PC-9 (cell line): Measurements from ENCODE around the gene DPP10. TPM values are rescaled to one million over a fixed set of nuclear protein-coding genes. Genes with fewer than 3 reads are reported as not detected.
A peak's percentile ranks its signal among the peaks of the same experiment; 100 is the strongest.

Experiments used
- BruUV-seq: library from RNA; stranded (reverse); fragments of 400-500 nt; replicated peaks from 2 replicates; lab custom pipeline; 2021; lab: Mats Ljungman, UMichigan
- CTCF ChIA-PET: fragments of 300-600 bp; sonication (Branson Sonifier 250); formaldehyde crosslinking; loops from one replicate; lab custom pipeline; 2022; ENCODE audit warnings: antibody characterized with exemption; lab: Charles Lee
- POLR2A ChIA-PET: fragments of 300-600 bp; sonication (Branson Sonifier 250); formaldehyde crosslinking; loops from one replicate; lab custom pipeline; 2022; ENCODE audit warnings: antibody characterized with exemption; ENCODE audit not compliant: unreplicated experiment; lab: Charles Lee
- DNase-seq, 2 experiments: peaks; one replicate each; pipeline versions ENCODE4 v3.0.0 to v3.0.0-alpha.2; 2015 to 2022; ENCODE audit warnings: mixed read lengths in 1 of 2
- H2AFZ ChIP-seq: fragments of 200-600 bp; sonication (generic); 2 replicates; pipeline ENCODE4 v1.8.1; 2017; ENCODE audit warnings: antibody characterized with exemption
- H3F3A ChIP-seq: fragments of 200-600 bp; sonication (generic); 2 replicates; pipeline ENCODE4 v1.8.1; 2017; ENCODE audit warnings: antibody characterized with exemption, mild to moderate bottlenecking, low read depth; ENCODE audit not compliant: insufficient read depth
- H3K27ac ChIP-seq: fragments of 200-600 bp; sonication (generic); 2 replicates; pipeline ENCODE4 v1.6.1; 2016; ENCODE audit warnings: mixed run types
- H3K27me3 ChIP-seq: fragments of 200-600 bp; sonication (generic); 2 replicates; pipeline ENCODE4 v1.6.1; 2016; ENCODE audit warnings: low read depth, mixed run types; ENCODE audit not compliant: insufficient read depth
- H3K36me3 ChIP-seq: fragments of 200-600 bp; sonication (generic); 2 replicates; pipeline ENCODE4 v1.6.1; 2016; ENCODE audit warnings: low read depth, mixed run types
- H3K4me1 ChIP-seq: fragments of 200-600 bp; sonication (generic); replicated peaks from 2 replicates; pipeline ENCODE4 v1.6.1; 2016; ENCODE audit warnings: mixed run types; ENCODE audit not compliant: insufficient read depth
- H3K4me2 ChIP-seq: fragments of 200-600 bp; sonication (generic); 2 replicates; pipeline ENCODE4 v1.6.1; 2017; ENCODE audit warnings: mixed run types
- H3K4me3 ChIP-seq: fragments of 200-600 bp; sonication (generic); 2 replicates; pipeline ENCODE4 v1.6.1; 2016; ENCODE audit warnings: mixed run types
- H3K79me2 ChIP-seq: fragments of 200-600 bp; sonication (generic); 2 replicates; pipeline ENCODE4 v1.6.1; 2017; ENCODE audit warnings: low read depth, mixed run types
- H3K9me2 ChIP-seq: fragments of 200-600 bp; sonication (generic); 2 replicates; pipeline ENCODE4 v1.8.1; 2017; ENCODE audit warnings: mild to moderate bottlenecking; ENCODE audit not compliant: insufficient read depth
- H3K9me3 ChIP-seq: fragments of 200-600 bp; sonication (generic); 2 replicates; pipeline ENCODE4 v1.8.1; 2016; ENCODE audit warnings: low read depth; ENCODE audit not compliant: insufficient read depth
- H4K20me1 ChIP-seq: fragments of 200-600 bp; sonication (generic); 2 replicates; pipeline ENCODE4 v1.8.1; 2017; ENCODE audit not compliant: insufficient read depth
- CTCF ChIP-seq: fragments of 200-600 bp; sonication (generic); conservative IDR thresholded peaks from 2 replicates; pipeline ENCODE4 v1.6.1; 2017; ENCODE audit warnings: mixed run types, antibody characterized with exemption, mild to moderate bottlenecking, moderate library complexity
- EZH2 ChIP-seq: fragments of 200-600 bp; sonication (generic); IDR thresholded peaks from 2 replicates; pipeline ENCODE4 v1.8.0; 2017; ENCODE audit warnings: antibody characterized with exemption, low read depth
- intact Hi-C: fragments of 100-400 bp; cut with micrococcal nuclease; formaldehyde crosslinking; loops from one replicate; pipeline ENCODE4 v1.10.0; 2022; ENCODE audit not compliant: unreplicated experiment
- total RNA-seq: library from RNA; stranded (reverse); gene quantifications from 2 replicates; pipeline ENCODE4 v1.2.3, GENCODE V29; 2021

The DPP10 gene
- total RNA-seq, 1 experiment from 2014 or later, result not detected

- Histone ChIP-seq H3K4me1 (no peaks in the 10 kb centered on the region), H3K4me3 (no peak overlapping the region), H2AFZ (no peak overlapping the region), H3F3A (no peaks in the 10 kb centered on the region), H3K27me3 (no peaks in the 10 kb centered on the region), H4K20me1 (no peaks in the 10 kb centered on the region), H3K27ac (no peak overlapping the region), H3K9me2 (no peaks in the 10 kb centered on the region; the same call in 1 of the 2 replicates), H3K36me3 (no peaks in the 10 kb centered on the region), H3K79me2 (no peaks in the 10 kb centered on the region), H3K9me3 (no peaks in the 10 kb centered on the region), H3K4me2 (no peak overlapping the region)
- BruUV-seq, result no TSS peak
- intact Hi-C loops, result no loop called here
- no peak for TF ChIP-seq CTCF
- no peak for TF ChIP-seq EZH2
- POLR2A ChIA-PET, result no interaction called here
- CTCF ChIA-PET, result no interaction called here
- no peak for DNase-seq
These were observed 721.1 kb downstream of the DPP10 start for GRCh38 chr2:115163572-115163971.

GRCh38 chr2:115165529-115166109 is 723.2 kb downstream of the DPP10 start:
- Histone ChIP-seq H3K4me3 (no peak overlapping the region), H3K4me2 (no peak overlapping the region), H3K36me3 (no peaks in the 10 kb centered on the region), H3K27me3 (no peaks in the 10 kb centered on the region), H3K4me1 (no peaks in the 10 kb centered on the region), H3K79me2 (no peaks in the 10 kb centered on the region), H3F3A (no peaks in the 10 kb centered on the region), H2AFZ (no peak overlapping the region), H3K9me2 (no peaks in the 10 kb centered on the region), H3K9me3 (no peaks in the 10 kb centered on the region), H3K27ac (no peak overlapping the region), H4K20me1 (no peaks in the 10 kb centered on the region)
- TF ChIP-seq EZH2 (no peak), CTCF (peak; percentile 70)
- ChIA-PET CTCF (no interaction called here), POLR2A (no interaction called here)
- intact Hi-C loops, result no loop called here
- BruUV-seq, result no TSS peak
- DNase-seq, result peak in 1 of 2 experiments; percentile 1

GRCh38 chr2:115168457-115168856 is 726.0 kb downstream of the DPP10 start:
- Histone ChIP-seq H3K4me3 (no peak overlapping the region), H3K27me3 (no peaks in the 10 kb centered on the region), H3K36me3 (no peaks in the 10 kb centered on the region), H3K4me2 (no peak overlapping the region), H3K4me1 (no peaks in the 10 kb centered on the region), H4K20me1 (no peaks in the 10 kb centered on the region), H3K9me3 (no peaks in the 10 kb centered on the region), H3F3A (no peaks in the 10 kb centered on the region), H2AFZ (no peak overlapping the region), H3K79me2 (no peaks in the 10 kb centered on the region), H3K27ac (no peak overlapping the region), H3K9me2 (no peaks in the 10 kb centered on the region)
- no TSS peak for BruUV-seq
- TF ChIP-seq EZH2 (no peak), CTCF (no peak)
- ChIA-PET CTCF (no interaction called here), POLR2A (no interaction called here)
- intact Hi-C loops, result no loop called here
- no peak for DNase-seq
